ENCODE results near the gene TAS2R50.
A peak's percentile ranks its signal among the peaks of the same experiment; 100 is the strongest.
"Not testable (repeated sequence)": the region's sequence is repeated elsewhere in the genome, so short reads cannot be mapped to it uniquely, and the experiment has no call there.

Gene TAS2R50, protein sequence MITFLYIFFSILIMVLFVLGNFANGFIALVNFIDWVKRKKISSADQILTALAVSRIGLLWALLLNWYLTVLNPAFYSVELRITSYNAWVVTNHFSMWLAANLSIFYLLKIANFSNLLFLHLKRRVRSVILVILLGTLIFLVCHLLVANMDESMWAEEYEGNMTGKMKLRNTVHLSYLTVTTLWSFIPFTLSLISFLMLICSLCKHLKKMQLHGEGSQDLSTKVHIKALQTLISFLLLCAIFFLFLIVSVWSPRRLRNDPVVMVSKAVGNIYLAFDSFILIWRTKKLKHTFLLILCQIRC

GRCh38 chr12:10986812-10987211 lies at the start of gene TAS2R50:
Gene TAS2R50, minus strand, starts transcription at chr12:10986912. Its CDS starts 52 bp downstream, at chr12:10986860.
- DNase-seq = no peak
- H3K4me3 ChIP-seq (ENCODE audit: low read depth, low read length) = no peak within 1 kb of the TSS
- H3K27me3 ChIP-seq (ENCODE audit: insufficient read depth, low read depth, severe bottlenecking) = no peaks in the 10 kb centered on the region
- no peaks in the 10 kb centered on the region for H3K36me3 ChIP-seq
- H3K9me3 ChIP-seq (ENCODE audit: severe bottlenecking) = no peaks in the 10 kb centered on the region
- TF ChIP-seq, protein P1, sequence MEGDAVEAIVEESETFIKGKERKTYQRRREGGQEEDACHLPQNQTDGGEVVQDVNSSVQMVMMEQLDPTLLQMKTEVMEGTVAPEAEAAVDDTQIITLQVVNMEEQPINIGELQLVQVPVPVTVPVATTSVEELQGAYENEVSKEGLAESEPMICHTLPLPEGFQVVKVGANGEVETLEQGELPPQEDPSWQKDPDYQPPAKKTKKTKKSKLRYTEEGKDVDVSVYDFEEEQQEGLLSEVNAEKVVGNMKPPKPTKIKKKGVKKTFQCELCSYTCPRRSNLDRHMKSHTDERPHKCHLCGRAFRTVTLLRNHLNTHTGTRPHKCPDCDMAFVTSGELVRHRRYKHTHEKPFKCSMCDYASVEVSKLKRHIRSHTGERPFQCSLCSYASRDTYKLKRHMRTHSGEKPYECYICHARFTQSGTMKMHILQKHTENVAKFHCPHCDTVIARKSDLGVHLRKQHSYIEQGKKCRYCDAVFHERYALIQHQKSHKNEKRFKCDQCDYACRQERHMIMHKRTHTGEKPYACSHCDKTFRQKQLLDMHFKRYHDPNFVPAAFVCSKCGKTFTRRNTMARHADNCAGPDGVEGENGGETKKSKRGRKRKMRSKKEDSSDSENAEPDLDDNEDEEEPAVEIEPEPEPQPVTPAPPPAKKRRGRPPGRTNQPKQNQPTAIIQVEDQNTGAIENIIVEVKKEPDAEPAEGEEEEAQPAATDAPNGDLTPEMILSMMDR (IDR thresholded peaks at IDR 0.05; ENCODE audit: low read depth, low read length) = no peak
- H3K27ac ChIP-seq = no peak within 1 kb of the TSS

DNA sequence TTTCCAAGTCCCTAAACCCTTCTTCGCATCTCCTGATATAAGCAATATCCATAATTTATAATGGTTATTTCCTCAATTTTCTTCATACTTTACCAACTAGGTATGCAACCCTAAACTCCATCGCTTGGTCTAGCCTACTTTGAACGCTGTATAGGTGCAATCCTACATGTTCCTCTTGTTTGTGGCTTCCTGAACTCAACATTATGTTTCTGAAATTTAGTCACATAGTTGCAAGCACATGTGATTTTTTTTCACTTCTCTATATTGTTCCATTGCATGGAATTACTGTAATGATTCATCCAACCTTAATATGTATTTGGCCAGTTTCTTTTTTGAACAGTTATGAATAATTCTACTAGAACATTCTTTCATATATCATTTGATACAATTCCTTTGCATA lies 47.2 kb upstream of the TAS2R50 start:
- DNase-seq, H3K27ac ChIP-seq: not testable (repeated sequence)

GRCh38 chr12:11031307-11031706 lies 44.6 kb upstream of the TAS2R50 start, which contains the start of gene TAS2R31:
Gene TAS2R31, minus strand, starts transcription at chr12:11031407. Its CDS starts 72 bp downstream, at chr12:11031335.
- Histone ChIP-seq H3K27me3 (ENCODE audit: insufficient read depth, low read depth, severe bottlenecking) (no peaks in the 10 kb centered on the region), H3K27ac (no peak within 1 kb of the TSS), H3K4me3 (ENCODE audit: low read depth, low read length) (no peak within 1 kb of the TSS), H3K9me3 (ENCODE audit: severe bottlenecking) (no peaks in the 10 kb centered on the region), H3K36me3 (no peaks in the 10 kb centered on the region)
- TF ChIP-seq, protein P1 (IDR thresholded peaks at IDR 0.05; ENCODE audit: low read depth, low read length) = no peak
- no peak for DNase-seq

More for the DNA sequence above, 47.2 kb upstream of the TAS2R50 start:
- not testable (repeated sequence) for H3K4me3 ChIP-seq (ENCODE audit: low read depth, low read length); H3K27me3 ChIP-seq (ENCODE audit: insufficient read depth, low read depth, severe bottlenecking); H3K9me3 ChIP-seq (ENCODE audit: severe bottlenecking); H3K36me3 ChIP-seq

DNA sequence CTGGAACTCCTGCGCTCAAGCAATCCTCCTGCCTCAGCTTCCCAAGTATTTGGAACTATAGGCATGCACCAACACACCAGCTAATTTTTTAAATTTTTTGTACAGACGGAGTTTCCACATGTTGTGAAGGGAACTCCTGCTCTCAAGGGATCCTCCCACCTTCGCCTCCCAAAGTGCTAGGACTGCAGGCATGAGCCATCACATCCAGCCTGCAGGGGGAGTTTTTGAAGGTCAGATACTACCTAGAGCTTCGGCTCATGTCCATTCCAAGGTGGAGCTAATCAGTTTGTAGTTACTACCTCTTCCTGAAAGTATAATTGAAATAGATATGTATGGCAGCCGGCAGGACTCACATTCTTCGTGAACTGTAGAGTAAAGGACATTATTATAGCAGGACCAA lies 39.4 kb upstream of the TAS2R50 start:
- no peaks in the 10 kb centered on the region for H3K36me3 ChIP-seq
- no peaks in the 10 kb centered on the region for H3K9me3 ChIP-seq (ENCODE audit: severe bottlenecking)
- peak; percentile 10 for DNase-seq
- H3K27me3 ChIP-seq (ENCODE audit: insufficient read depth, low read depth, severe bottlenecking) = no peaks in the 10 kb centered on the region
- TF ChIP-seq, protein P1 (IDR thresholded peaks at IDR 0.05; ENCODE audit: low read depth, low read length) = no peak
- H3K4me3 ChIP-seq (ENCODE audit: low read depth, low read length) = no peak overlapping the region
- H3K27ac ChIP-seq = no peak overlapping the region

DNA sequence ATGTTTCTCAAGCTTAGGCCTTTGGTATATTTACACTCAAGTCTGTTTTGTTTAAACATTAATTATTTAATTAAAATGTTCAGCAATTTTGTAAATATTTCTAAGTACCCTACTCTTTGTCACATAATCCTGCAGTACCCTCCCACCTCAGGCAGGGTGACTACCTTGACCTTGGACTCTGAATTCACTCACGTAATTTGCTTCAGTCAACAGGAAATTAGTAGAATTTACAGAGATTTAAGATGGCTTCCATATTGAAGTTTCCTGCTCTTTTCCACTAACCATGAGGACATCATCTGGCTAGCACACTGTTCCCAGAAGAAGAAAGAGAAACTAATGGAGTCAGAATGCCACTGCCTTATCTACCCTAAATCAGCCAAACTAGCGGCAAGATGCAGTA lies 36.7 kb upstream of the TAS2R50 start:
- H3K4me3 ChIP-seq (ENCODE audit: low read depth, low read length) = no peak overlapping the region
- H3K27ac ChIP-seq = no peak overlapping the region
- TF ChIP-seq, protein P1 (IDR thresholded peaks at IDR 0.05; ENCODE audit: low read depth, low read length) = no peak
- no peaks in the 10 kb centered on the region for H3K27me3 ChIP-seq (ENCODE audit: insufficient read depth, low read depth, severe bottlenecking)
- no peak for DNase-seq
- no peaks in the 10 kb centered on the region for H3K9me3 ChIP-seq (ENCODE audit: severe bottlenecking)
- H3K36me3 ChIP-seq = no peaks in the 10 kb centered on the region

GRCh38 chr12:11022520-11022919 lies 35.8 kb upstream of the TAS2R50 start, which contains the start of gene TAS2R19:
Gene TAS2R19, minus strand, starts transcription at chr12:11022620. Its CDS starts 49 bp downstream, at chr12:11022571.
- no peaks in the 10 kb centered on the region for H3K27me3 ChIP-seq (ENCODE audit: insufficient read depth, low read depth, severe bottlenecking)
- no peaks in the 10 kb centered on the region for H3K9me3 ChIP-seq (ENCODE audit: severe bottlenecking)
- DNase-seq = no peak
- no peaks in the 10 kb centered on the region for H3K36me3 ChIP-seq
- no peak within 1 kb of the TSS for H3K4me3 ChIP-seq (ENCODE audit: low read depth, low read length)
- H3K27ac ChIP-seq = no peak within 1 kb of the TSS
- TF ChIP-seq, protein P1 (IDR thresholded peaks at IDR 0.05; ENCODE audit: low read depth, low read length) = no peak

Measured in WERI-Rb-1 (cell line).